Mesendoderm (in vitro differentiated cells): ENCODE results near the gene KRT14.

Experiments
- DNase-seq: peaks from one replicate; pipeline ENCODE4 v3.0.0; 2013
- H2AK5ac ChIP-seq: 2 replicates; pipeline ENCODE4 v1.6.1; 2013; ENCODE audit warnings: low read length, inconsistent platforms
- H2BK120ac ChIP-seq: 2 replicates; pipeline ENCODE4 v1.6.1; 2013; ENCODE audit warnings: low read depth, mild to moderate bottlenecking, low read length, moderate library complexity, mixed read lengths
- H2BK15ac ChIP-seq: replicated peaks from 2 replicates; pipeline ENCODE4 v1.6.1; 2013; ENCODE audit warnings: low read depth, mild to moderate bottlenecking, moderate library complexity
- H2BK5ac ChIP-seq: 2 replicates; pipeline ENCODE4 v1.6.1; 2013; ENCODE audit warnings: low read length, inconsistent platforms
- H3K18ac ChIP-seq: 2 replicates; pipeline ENCODE4 v1.6.1; 2013; ENCODE audit warnings: mild to moderate bottlenecking, low read length, mixed read lengths
- H3K23ac ChIP-seq: one replicate; pipeline ENCODE4 v1.6.1; 2013; ENCODE audit warnings: low read length
- H3K27ac ChIP-seq: 2 replicates; pipeline ENCODE4 v1.5.1; 2013; ENCODE audit warnings: low read depth, mild to moderate bottlenecking, inconsistent platforms, low read length, moderate library complexity
- H3K27me3 ChIP-seq: 2 replicates; pipeline ENCODE4 v1.6.1; 2013; ENCODE audit warnings: low read length, control low read depth, mild to moderate bottlenecking, inconsistent platforms; ENCODE audit not compliant: insufficient read depth, poor library complexity
- H3K36me3 ChIP-seq: 2 replicates; pipeline ENCODE4 v1.6.1; 2013; ENCODE audit warnings: low read length, inconsistent platforms; ENCODE audit not compliant: control insufficient read depth, insufficient read depth
- H3K4ac ChIP-seq: one replicate; pipeline ENCODE4 v1.6.1; 2013; ENCODE audit warnings: low read depth, mild to moderate bottlenecking, low read length, moderate library complexity
- H3K4me1 ChIP-seq: 2 replicates; pipeline ENCODE4 v1.6.1; 2013; ENCODE audit warnings: low read depth, low read length, inconsistent platforms; ENCODE audit not compliant: control insufficient read depth
- H3K4me2 ChIP-seq: 2 replicates; pipeline ENCODE4 v1.6.1; 2013; ENCODE audit warnings: low read length
- H3K4me3 ChIP-seq: 2 replicates; pipeline ENCODE4 v1.5.1; 2013; ENCODE audit warnings: mild to moderate bottlenecking, low read length
- H3K56ac ChIP-seq: one replicate; pipeline ENCODE4 v1.6.1; 2013; ENCODE audit warnings: low read length
- H3K79me1 ChIP-seq: 2 replicates; pipeline ENCODE4 v1.6.1; 2013; ENCODE audit warnings: low read length, inconsistent platforms
- H3K79me2 ChIP-seq: 2 replicates; pipeline ENCODE4 v1.6.1; 2013; ENCODE audit warnings: mild to moderate bottlenecking, low read length; ENCODE audit not compliant: control insufficient read depth, insufficient read depth
- H3K9ac ChIP-seq: 2 replicates; pipeline ENCODE4 v1.6.1; 2013; ENCODE audit warnings: low read length, inconsistent platforms
- H4K5ac ChIP-seq: one replicate; pipeline ENCODE4 v1.6.1; 2013; ENCODE audit warnings: low read length
- H4K8ac ChIP-seq: one replicate; pipeline ENCODE4 v1.6.1; 2013; ENCODE audit warnings: low read depth, mild to moderate bottlenecking, control low read depth, low read length, moderate library complexity
- WGBS: extraction: QIAGEN DNeasy Blood & Tissue Kit; methylation state at CpG from one replicate; pipeline ENCODE4 v1.1.7; 2013; ENCODE audit warnings: low lambda C conversion rate, missing lambda C conversion rate; ENCODE audit not compliant: insufficient coverage; ENCODE audit errors: extremely low coverage; 5-methylcytosine and 5-hydroxymethylcytosine counted together

KRT14 gene

DNA sequence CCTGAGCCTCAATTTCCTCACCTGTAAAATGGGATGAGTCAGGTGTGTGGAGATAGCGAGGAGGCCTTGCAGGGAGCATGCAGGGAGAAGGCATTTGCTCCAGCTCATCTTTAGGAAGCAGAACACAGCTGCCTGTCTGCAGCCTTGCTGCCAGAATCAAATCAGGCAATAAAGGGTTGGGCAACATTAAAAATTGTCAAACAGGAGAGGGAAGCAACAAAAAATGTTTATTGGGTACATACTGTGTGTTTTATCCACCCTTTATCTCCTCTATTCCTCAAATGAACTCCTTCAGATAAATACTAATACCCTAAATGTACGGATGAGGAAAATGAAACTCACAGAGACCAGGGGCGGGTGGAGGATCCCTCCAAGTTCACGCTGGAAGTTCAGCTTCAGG, 13.6 kb upstream of the KRT14 start:
- no peak overlapping the region for H3K23ac ChIP-seq
- H3K56ac ChIP-seq: no peak overlapping the region
- H3K27me3 ChIP-seq: no peaks in the 10 kb centered on the region
- H2BK15ac ChIP-seq: no peak overlapping the region
- H3K79me1 ChIP-seq: no peaks in the 10 kb centered on the region
- H2BK5ac ChIP-seq: no peak overlapping the region
- no peak overlapping the region for H3K4me2 ChIP-seq
- no CpG with 5 or more reads among the region's 4 CpGs for WGBS
- H3K9ac ChIP-seq: no peak overlapping the region
- no peaks in the 10 kb centered on the region for H3K36me3 ChIP-seq
- no peaks in the 10 kb centered on the region for H3K4me1 ChIP-seq
- no peak overlapping the region for H3K27ac ChIP-seq
- H3K18ac ChIP-seq: no peak overlapping the region
- no peak for DNase-seq
- H4K5ac ChIP-seq: no peak overlapping the region
- H2BK120ac ChIP-seq: no peak overlapping the region
- H3K79me2 ChIP-seq: no peaks in the 10 kb centered on the region
- no peak overlapping the region for H3K4ac ChIP-seq
- H4K8ac ChIP-seq: no peak overlapping the region
- no peak overlapping the region for H2AK5ac ChIP-seq
- H3K4me3 ChIP-seq: no peak overlapping the region

- H3K4me3 ChIP-seq: no peak overlapping the region
- no peak overlapping the region for H3K4ac ChIP-seq
- WGBS: no CpG with 5 or more reads among the region's 1 CpG
- no peak overlapping the region for H3K9ac ChIP-seq
- H3K79me2 ChIP-seq: no peaks in the 10 kb centered on the region
- no peak overlapping the region for H3K4me2 ChIP-seq
- no peak overlapping the region for H3K23ac ChIP-seq
- H3K27me3 ChIP-seq: no peaks in the 10 kb centered on the region
- no peak overlapping the region for H4K5ac ChIP-seq
- H3K56ac ChIP-seq: no peak overlapping the region
- no peak overlapping the region for H2BK5ac ChIP-seq
- no peak for DNase-seq
- H4K8ac ChIP-seq: no peak overlapping the region
- no peak overlapping the region for H2AK5ac ChIP-seq
- H3K27ac ChIP-seq: no peak overlapping the region
- no peak overlapping the region for H3K18ac ChIP-seq
- H2BK15ac ChIP-seq: no peak overlapping the region
- no peaks in the 10 kb centered on the region for H3K4me1 ChIP-seq
- H3K36me3 ChIP-seq: no peaks in the 10 kb centered on the region
- H3K79me1 ChIP-seq: no peaks in the 10 kb centered on the region
- no peak overlapping the region for H2BK120ac ChIP-seq
Observed at GRCh38 chr17:41599680-41600079, 13.0 kb upstream of the KRT14 start.

- no peak overlapping the region for H2BK15ac ChIP-seq
- H3K27ac ChIP-seq: no peak overlapping the region
- H3K4ac ChIP-seq: no peak overlapping the region
- H3K4me1 ChIP-seq: no peaks in the 10 kb centered on the region
- H3K27me3 ChIP-seq: no peaks in the 10 kb centered on the region
- H3K4me3 ChIP-seq: no peak overlapping the region
- no peaks in the 10 kb centered on the region for H3K79me1 ChIP-seq
- H2BK120ac ChIP-seq: no peak overlapping the region
- no peak for DNase-seq
- H3K56ac ChIP-seq: no peak overlapping the region
- no peak overlapping the region for H3K9ac ChIP-seq
- no peak overlapping the region for H2AK5ac ChIP-seq
- no peak overlapping the region for H4K8ac ChIP-seq
- no peaks in the 10 kb centered on the region for H3K79me2 ChIP-seq
- no peak overlapping the region for H3K4me2 ChIP-seq
- H3K36me3 ChIP-seq: no peaks in the 10 kb centered on the region
- no peak overlapping the region for H2BK5ac ChIP-seq
- WGBS: no CpG with 5 or more reads among the region's 8 CpGs
- no peak overlapping the region for H4K5ac ChIP-seq
- H3K18ac ChIP-seq: no peak overlapping the region
- no peak overlapping the region for H3K23ac ChIP-seq
Observed at GRCh38 chr17:41595585-41595984, 8.9 kb upstream of the KRT14 start.

DNA sequence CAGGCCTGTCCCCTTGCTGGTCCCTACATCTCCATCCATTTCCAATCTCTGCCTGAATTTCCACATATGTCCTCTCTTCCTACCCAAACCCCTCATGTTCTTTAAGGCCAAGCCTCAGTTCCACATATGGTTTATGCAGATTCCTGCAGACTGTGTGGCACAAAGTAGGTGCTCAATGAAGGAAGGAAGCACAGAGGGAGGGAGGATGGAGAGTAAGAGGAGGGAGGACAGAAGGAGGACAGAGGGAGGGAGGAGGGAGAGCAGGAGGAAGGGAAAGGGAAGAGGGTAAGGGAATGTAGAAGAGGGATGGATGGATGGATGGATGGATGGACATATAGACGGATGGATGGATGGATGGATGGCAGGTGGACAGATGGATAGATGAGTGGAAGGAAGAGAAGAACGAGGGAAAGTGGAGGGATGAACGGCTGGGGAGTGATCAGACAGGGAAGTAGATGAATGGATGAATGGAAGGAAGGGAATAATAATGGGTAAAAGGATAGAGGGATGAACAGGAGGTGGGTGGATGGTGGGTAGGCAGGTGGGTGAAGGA, 7.7 kb upstream of the KRT14 start:
- H3K4me1 ChIP-seq: no peaks in the 10 kb centered on the region
- 78% methylated on average over 2 of the region's 3 CpGs for WGBS
- no peaks in the 10 kb centered on the region for H3K36me3 ChIP-seq

GRCh38 chr17:41593306-41593981, 6.7 kb upstream of the KRT14 start:
- no CpG with 5 or more reads among the region's 8 CpGs for WGBS
- Histone ChIP-seq H2AK5ac (no peak overlapping the region), H3K9ac (no peak overlapping the region), H3K18ac (no peak overlapping the region), H3K27ac (no peak overlapping the region), H2BK15ac (no peak overlapping the region), H3K56ac (no peak overlapping the region), H3K4me3 (no peak overlapping the region), H3K36me3 (no peaks in the 10 kb centered on the region), H4K8ac (no peak overlapping the region), H3K4ac (no peak overlapping the region), H2BK5ac (no peak overlapping the region), H4K5ac (no peak overlapping the region), H3K4me2 (no peak overlapping the region), H3K79me1 (no peaks in the 10 kb centered on the region), H3K27me3 (no peaks in the 10 kb centered on the region), H3K23ac (no peak overlapping the region), H2BK120ac (no peak overlapping the region), H3K4me1 (no peaks in the 10 kb centered on the region), H3K79me2 (no peaks in the 10 kb centered on the region)
- DNase-seq: no peak

More for the DNA sequence above, 7.7 kb upstream of the KRT14 start:
- H3K23ac ChIP-seq: no peak overlapping the region
- H3K56ac ChIP-seq: no peak overlapping the region
- no peak overlapping the region for H3K27ac ChIP-seq
- no peak overlapping the region for H3K4me3 ChIP-seq
- H3K4me2 ChIP-seq: no peak overlapping the region
- H2BK15ac ChIP-seq: no peak overlapping the region
- no peak overlapping the region for H2BK120ac ChIP-seq
- no peaks in the 10 kb centered on the region for H3K79me1 ChIP-seq
- no peak overlapping the region for H3K4ac ChIP-seq
- DNase-seq: no peak
- H2AK5ac ChIP-seq: no peak overlapping the region
- no peak overlapping the region for H2BK5ac ChIP-seq
- H3K79me2 ChIP-seq: no peaks in the 10 kb centered on the region
- no peak overlapping the region for H3K9ac ChIP-seq
- no peaks in the 10 kb centered on the region for H3K27me3 ChIP-seq
- no peak overlapping the region for H4K5ac ChIP-seq
- no peak overlapping the region for H4K8ac ChIP-seq
- no peak overlapping the region for H3K18ac ChIP-seq
